H9 (cell line): ENCODE data around the gene STK11. TPM values are rescaled to one million over a fixed set of nuclear protein-coding genes. Genes with fewer than 3 reads are reported as not detected.

Source experiments
- DNase-seq: peaks from one replicate; pipeline ENCODE4 v3.0.0-alpha.2; 2017
- H2AFZ ChIP-seq: one replicate; pipeline ENCODE4 v1.6.1; 2013; ENCODE audit warnings: mild to moderate bottlenecking, low read length, control low read depth, moderate library complexity
- H2AK5ac ChIP-seq: 2 replicates; pipeline ENCODE4 v1.6.1; 2013; ENCODE audit warnings: low read length, control low read depth, mixed read lengths; ENCODE audit not compliant: insufficient read length
- H2BK120ac ChIP-seq: one replicate; pipeline ENCODE4 v1.6.1; 2013; ENCODE audit warnings: low read depth, mild to moderate bottlenecking, low read length, control low read depth, inconsistent platforms; ENCODE audit not compliant: poor library complexity, severe bottlenecking
- H2BK12ac ChIP-seq: 2 replicates; pipeline ENCODE4 v1.6.1; 2013; ENCODE audit warnings: low read length, control low read depth, mixed read lengths, low read depth; ENCODE audit not compliant: insufficient read length
- H2BK15ac ChIP-seq: 2 replicates; pipeline ENCODE4 v1.6.1; 2013; ENCODE audit warnings: low read depth, low read length, control low read depth
- H2BK20ac ChIP-seq: one replicate; pipeline ENCODE4 v1.6.1; 2013; ENCODE audit warnings: low read depth, mild to moderate bottlenecking, low read length, control low read depth, inconsistent platforms; ENCODE audit not compliant: poor library complexity, severe bottlenecking
- H2BK5ac ChIP-seq: 2 replicates; pipeline ENCODE4 v1.6.1; 2013; ENCODE audit warnings: low read length, control low read depth, mixed read lengths; ENCODE audit not compliant: insufficient read length
- H3K14ac ChIP-seq: 2 replicates; pipeline ENCODE4 v1.6.1; 2013; ENCODE audit warnings: low read length, control low read depth; ENCODE audit not compliant: insufficient read depth
- H3K18ac ChIP-seq: 2 replicates; pipeline ENCODE4 v1.6.1; 2013; ENCODE audit warnings: low read depth, mild to moderate bottlenecking, mixed read lengths, low read length, control low read depth; ENCODE audit not compliant: insufficient read length
- H3K23ac ChIP-seq: 2 replicates; pipeline ENCODE4 v1.6.1; 2013; ENCODE audit warnings: low read length, control low read depth, mixed read lengths, low read depth; ENCODE audit not compliant: insufficient read length
- H3K23me2 ChIP-seq: 2 replicates; pipeline ENCODE4 v1.6.1; 2013; ENCODE audit warnings: low read depth, mild to moderate bottlenecking, mixed read lengths, low read length, control low read depth; ENCODE audit not compliant: insufficient read length, poor library complexity, severe bottlenecking
- H3K27ac ChIP-seq: 2 replicates; pipeline ENCODE4 v1.5.1; 2013; ENCODE audit warnings: low read length, control low read depth, mixed read lengths, low read depth; ENCODE audit not compliant: insufficient read length
- H3K27me3 ChIP-seq: 2 replicates; pipeline ENCODE4 v1.6.1; 2013; ENCODE audit warnings: low read length, control low read depth, inconsistent platforms; ENCODE audit not compliant: insufficient read depth
- H3K4ac ChIP-seq: 2 replicates; pipeline ENCODE4 v1.6.1; 2013; ENCODE audit warnings: low read depth, mild to moderate bottlenecking, control low read depth, inconsistent platforms, low read length, moderate library complexity
- H3K4me1 ChIP-seq: 2 replicates; pipeline ENCODE4 v1.6.1; 2013; ENCODE audit warnings: low read length, control low read depth, inconsistent platforms; ENCODE audit not compliant: insufficient read depth
- H3K4me2 ChIP-seq: 2 replicates; pipeline ENCODE4 v1.6.1; 2013; ENCODE audit warnings: low read length, control low read depth, mixed read lengths; ENCODE audit not compliant: insufficient read length, insufficient read depth
- H3K56ac ChIP-seq: 2 replicates; pipeline ENCODE4 v1.6.1; 2013; ENCODE audit warnings: low read depth, mild to moderate bottlenecking, mixed read lengths, low read length, control low read depth; ENCODE audit not compliant: insufficient read length
- H3K79me1 ChIP-seq: 2 replicates; pipeline ENCODE4 v1.6.1; 2013; ENCODE audit warnings: low read depth, mild to moderate bottlenecking, moderate library complexity, low read length, control low read depth, inconsistent platforms; ENCODE audit not compliant: insufficient read depth, poor library complexity, severe bottlenecking
- H3K79me2 ChIP-seq: 2 replicates; pipeline ENCODE4 v1.6.1; 2013; ENCODE audit warnings: low read length, control low read depth, inconsistent platforms; ENCODE audit not compliant: insufficient read depth
- H3K9ac ChIP-seq: 2 replicates; pipeline ENCODE4 v1.6.1; 2013; ENCODE audit warnings: low read length, control low read depth, mixed read lengths; ENCODE audit not compliant: insufficient read length; ENCODE audit errors: extremely low read depth
- H3K9me3 ChIP-seq: one replicate; pipeline ENCODE4 v1.6.1; 2013; ENCODE audit warnings: low read depth, low read length, inconsistent platforms; ENCODE audit not compliant: control insufficient read depth
- H3T11ph ChIP-seq: one replicate; pipeline ENCODE4 v1.6.1; 2013; ENCODE audit warnings: mild to moderate bottlenecking, low read length, control low read depth, inconsistent platforms
- H4K20me1 ChIP-seq: one replicate; pipeline ENCODE4 v1.6.1; 2013; ENCODE audit not compliant: control insufficient read depth, insufficient read length, insufficient read depth
- H4K5ac ChIP-seq: 2 replicates; pipeline ENCODE4 v1.6.1; 2013; ENCODE audit warnings: low read depth, mild to moderate bottlenecking, mixed read lengths, low read length, control low read depth; ENCODE audit not compliant: insufficient read length
- H4K8ac ChIP-seq: replicated peaks from 2 replicates; pipeline ENCODE4 v1.6.1; 2013; ENCODE audit warnings: low read length, control low read depth, mixed read lengths, low read depth; ENCODE audit not compliant: insufficient read length
- H4K91ac ChIP-seq: 2 replicates; pipeline ENCODE4 v1.6.1; 2013; ENCODE audit warnings: low read depth, mild to moderate bottlenecking, moderate library complexity, mixed read lengths, low read length, control low read depth; ENCODE audit not compliant: insufficient read length
- H3K27ac Mint-ChIP-seq, 3 experiments: 2 replicates in 2 of 3; 3 replicates in 1 of 3; pipeline ENCODE4 v1.8.0; 2020 to 2021; ENCODE audit warnings: mixed read lengths in 3 of 3, mild to moderate bottlenecking in 1 of 3, moderate library complexity in 1 of 3
- H3K27me3 Mint-ChIP-seq: 2 replicates; pipeline ENCODE4 v1.8.0; 2021; ENCODE audit warnings: low read depth, mild to moderate bottlenecking, moderate library complexity, mixed read lengths
- H3K36me3 Mint-ChIP-seq, 3 experiments: 2 replicates in 2 of 3; 3 replicates in 1 of 3; pipeline ENCODE4 v1.8.0; 2020 to 2021; ENCODE audit warnings: low read depth in 3 of 3, mixed read lengths in 3 of 3; ENCODE audit not compliant: insufficient read depth in 1 of 3
- H3K4me1 Mint-ChIP-seq, 2 experiments: 2 replicates each; pipeline ENCODE4 v1.8.0; 2020; ENCODE audit warnings: mixed read lengths in 2 of 2
- H3K4me3 Mint-ChIP-seq, 2 experiments: 2 replicates in 1 of 2; 3 replicates in 1 of 2; pipeline ENCODE4 v1.8.0; 2020 to 2021; ENCODE audit warnings: mild to moderate bottlenecking in 2 of 2, mixed read lengths in 2 of 2, moderate library complexity in 1 of 2
- H3K9me3 Mint-ChIP-seq, 2 experiments: 2 replicates in 1 of 2; 3 replicates in 1 of 2; pipeline ENCODE4 v1.8.0; 2020; ENCODE audit warnings: mild to moderate bottlenecking in 2 of 2, mixed read lengths in 2 of 2, moderate library complexity in 1 of 2
- WGBS: extraction: QIAGEN DNeasy Blood & Tissue Kit; methylation state at CpG from one replicate; pipeline ENCODE4 v1.1.7; 2013; ENCODE audit warnings: missing lambda C conversion rate, low lambda C conversion rate, mixed read lengths; ENCODE audit not compliant: insufficient read length; ENCODE audit errors: extremely low coverage; 5-methylcytosine and 5-hydroxymethylcytosine counted together
- total RNA-seq: library from RNA; stranded (reverse); gene quantifications from 2 replicates; pipeline ENCODE4 v1.2.1, GENCODE V29; 2021
- TF ChIP-seq, protein P1 (sequence below): fragments of 200-600 bp; sonication (generic); conservative IDR thresholded peaks from 3 replicates; pipeline ENCODE4 v1.8.0; 2021; ENCODE audit warnings: antibody characterized with exemption, mild to moderate bottlenecking

The STK11 gene
- total RNA-seq, 1 experiment from 2014 or later: 74.3 TPM

GRCh38 chr19:1162404-1163282 is 42.9 kb upstream of the STK11 start:
- H3K27me3 Mint-ChIP-seq: no peaks in the 10 kb centered on the region; the same call in 1 of the 2 replicates
- H4K8ac ChIP-seq: no peak overlapping the region
- peaks cover 9 to 12% of the 10 kb centered on the region in 2 experiments for H3K4me1 Mint-ChIP-seq
- no peaks in the 10 kb centered on the region for H3K9me3 ChIP-seq
- no peak overlapping the region for H3K56ac ChIP-seq
- TF ChIP-seq, protein P1, sequence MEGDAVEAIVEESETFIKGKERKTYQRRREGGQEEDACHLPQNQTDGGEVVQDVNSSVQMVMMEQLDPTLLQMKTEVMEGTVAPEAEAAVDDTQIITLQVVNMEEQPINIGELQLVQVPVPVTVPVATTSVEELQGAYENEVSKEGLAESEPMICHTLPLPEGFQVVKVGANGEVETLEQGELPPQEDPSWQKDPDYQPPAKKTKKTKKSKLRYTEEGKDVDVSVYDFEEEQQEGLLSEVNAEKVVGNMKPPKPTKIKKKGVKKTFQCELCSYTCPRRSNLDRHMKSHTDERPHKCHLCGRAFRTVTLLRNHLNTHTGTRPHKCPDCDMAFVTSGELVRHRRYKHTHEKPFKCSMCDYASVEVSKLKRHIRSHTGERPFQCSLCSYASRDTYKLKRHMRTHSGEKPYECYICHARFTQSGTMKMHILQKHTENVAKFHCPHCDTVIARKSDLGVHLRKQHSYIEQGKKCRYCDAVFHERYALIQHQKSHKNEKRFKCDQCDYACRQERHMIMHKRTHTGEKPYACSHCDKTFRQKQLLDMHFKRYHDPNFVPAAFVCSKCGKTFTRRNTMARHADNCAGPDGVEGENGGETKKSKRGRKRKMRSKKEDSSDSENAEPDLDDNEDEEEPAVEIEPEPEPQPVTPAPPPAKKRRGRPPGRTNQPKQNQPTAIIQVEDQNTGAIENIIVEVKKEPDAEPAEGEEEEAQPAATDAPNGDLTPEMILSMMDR: no peak
- no peaks in the 10 kb centered on the region for H3K4me1 ChIP-seq
- H3K14ac ChIP-seq: no peak overlapping the region
- no peak overlapping the region for H2AFZ ChIP-seq
- no peak overlapping the region for H2BK15ac ChIP-seq
- H3K23ac ChIP-seq: no peak overlapping the region
- H3K23me2 ChIP-seq: no peaks in the 10 kb centered on the region
- no peak overlapping the region for H2BK20ac ChIP-seq
- H3K4ac ChIP-seq: no peak overlapping the region
- no peak overlapping the region; a peak in 2 of 7 replicates for H3K27ac Mint-ChIP-seq
- H3K4me3 Mint-ChIP-seq: no peak overlapping the region; a peak in 1 of 5 replicates
- H2BK5ac ChIP-seq: no peak overlapping the region
- no peak overlapping the region for H2BK120ac ChIP-seq
- H3K9ac ChIP-seq: no peak overlapping the region
- H2AK5ac ChIP-seq: no peak overlapping the region
- no peak overlapping the region for H4K5ac ChIP-seq
- H3K9me3 Mint-ChIP-seq: no peaks in the 10 kb centered on the region
- no peak overlapping the region for H4K91ac ChIP-seq
- no CpG with 5 or more reads among the region's 26 CpGs for WGBS
- H3K36me3 Mint-ChIP-seq: peaks cover 0 to 4% (median 1%) of the 10 kb centered on the region in 3 experiments; a peak in 3 of 7 replicates
- H3K18ac ChIP-seq: no peak overlapping the region
- H2BK12ac ChIP-seq: no peak overlapping the region
- H4K20me1 ChIP-seq: no peaks in the 10 kb centered on the region
- peaks cover 8% of the 10 kb centered on the region for H3K79me1 ChIP-seq
- H3K27me3 ChIP-seq: no peaks in the 10 kb centered on the region
- no peak overlapping the region for H3K27ac ChIP-seq
- H3K4me2 ChIP-seq: no peak overlapping the region
- no peak overlapping the region for H3T11ph ChIP-seq
- no peak for DNase-seq
- no peaks in the 10 kb centered on the region; the same call in 1 of the 2 replicates for H3K79me2 ChIP-seq
